ENCODE measurements around the gene FAM3B. TPM values are rescaled to one million over a fixed set of nuclear protein-coding genes. Genes with fewer than 3 reads are reported as not detected.

Gene FAM3B
- total and polyA plus RNA-seq, 2 of the 4 experiments (the other 2 are of a cell fraction): not detected

DNA sequence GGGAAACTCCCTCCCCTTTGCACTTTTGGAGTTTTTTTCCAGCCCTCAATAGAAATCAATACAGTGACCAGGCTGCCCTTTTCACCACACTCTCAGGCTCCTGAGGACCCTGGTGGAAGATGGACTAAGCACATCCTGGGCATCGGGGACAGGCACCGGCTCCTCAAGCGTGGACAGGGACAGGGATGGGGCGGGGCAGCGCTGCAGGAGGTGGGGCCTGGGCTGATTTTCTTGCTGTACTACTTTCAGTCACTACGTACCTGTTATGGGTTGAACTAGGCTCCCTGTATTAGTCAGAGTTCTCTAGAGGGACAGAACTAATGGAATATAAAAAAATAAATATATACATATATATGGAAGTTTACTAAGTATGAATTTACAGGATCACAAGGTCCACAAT lies 47.7 kb downstream of the FAM3B start:
- Histone ChIP-seq H3K36me3 (ENCODE audit: control insufficient read depth, insufficient read depth, low read length) (no peaks in the 10 kb centered on the region), H4K20me1 (ENCODE audit: insufficient read depth, low read length) (no peaks in the 10 kb centered on the region), H2BK5ac (ENCODE audit: low read depth, low read length, poor library complexity, severe bottlenecking) (no peak overlapping the region), H3K4me3 (ENCODE audit: insufficient read depth, low read depth, low read length) (no peak overlapping the region), H2AFZ (replicated peaks; ENCODE audit: low read length, poor library complexity) (no peak overlapping the region), H4K91ac (ENCODE audit: insufficient read depth, low read depth, low read length) (no peak overlapping the region), H2BK20ac (ENCODE audit: low read depth, low read length) (no peak overlapping the region), H3K27ac (ENCODE audit: insufficient read depth, low read length) (no peak overlapping the region), H4K5ac (ENCODE audit: low read depth, low read length) (no peak overlapping the region), H2BK15ac (ENCODE audit: low read depth, low read length) (no peak overlapping the region), H3K23ac (ENCODE audit: low read depth, low read length) (no peak overlapping the region), H3K14ac (replicated peaks; ENCODE audit: low read depth, low read length) (no peak overlapping the region), H2AK9ac (replicated peaks; ENCODE audit: low read depth, low read length, poor library complexity) (no peak overlapping the region), H3K9me3 (ENCODE audit: control insufficient read depth, insufficient read depth, low read length) (no peaks in the 10 kb centered on the region), H3K18ac (ENCODE audit: low read depth, low read length) (no peak overlapping the region), H3K9me1 (ENCODE audit: insufficient read depth, low read length) (no peaks in the 10 kb centered on the region; the same call in 1 of the 2 replicates), H3K4ac (ENCODE audit: low read depth, low read length) (no peak overlapping the region), H3K79me1 (ENCODE audit: low read depth in 1 of 2, low read length in 2 of 2) (no peaks in the 10 kb centered on the region), H3K9ac (ENCODE audit: low read depth, low read length) (no peak overlapping the region), H3K4me1 (ENCODE audit: control insufficient read depth, insufficient read depth, low read length) (peaks cover 8% of the 10 kb centered on the region), H4K8ac (ENCODE audit: low read depth in 2 of 2, low read length in 2 of 2) (no peak overlapping the region), H3K4me2 (ENCODE audit: low read depth, low read length) (no peak overlapping the region), H3K56ac (ENCODE audit: extremely low read depth, insufficient read depth, low read length) (no peak overlapping the region), H3K27me3 (ENCODE audit: control insufficient read depth, insufficient read depth, low read length) (no peaks in the 10 kb centered on the region), H2AK5ac (ENCODE audit: low read depth, low read length) (no peak overlapping the region), H2BK120ac (ENCODE audit: low read depth, low read length) (no peak overlapping the region)
- dilution Hi-C loops (cut with HindIII; ENCODE audit: low sequenced_read_pairs, unreplicated experiment): no loop called here
- no peak for DNase-seq
- no peak for ATAC-seq (ENCODE audit: low read depth)
- ChIA-PET CTCF (no interaction called here), POLR2A (ENCODE audit: unreplicated experiment) (no interaction called here)
- TF ChIP-seq MXI1 (IDR thresholded peaks at IDR 0.05; ENCODE audit: borderline replicate concordance, low read depth, low read length) (no peak), NFE2L2 (IDR thresholded peaks at IDR 0.05; ENCODE audit: low read depth, low read length) (no peak), CEBPB (IDR thresholded peaks at IDR 0.05; ENCODE audit: low read depth, low read length) (no peak), BHLHE40 (IDR thresholded peaks at IDR 0.05; ENCODE audit: low read depth, low read length) (no peak), RAD21 (IDR thresholded peaks at IDR 0.05; ENCODE audit: low read length) (no peak), CHD1 (IDR thresholded peaks at IDR 0.05; ENCODE audit: low read depth, low read length) (no peak), MAFK (IDR thresholded peaks at IDR 0.05; ENCODE audit: low read depth, low read length) (no peak), MAZ (IDR thresholded peaks at IDR 0.05; ENCODE audit: borderline replicate concordance, low read depth, low read length) (no peak), SMC3 (IDR thresholded peaks at IDR 0.05; ENCODE audit: low read depth, low read length) (no peak), POLR2A (IDR thresholded peaks at IDR 0.05; ENCODE audit: low read depth, low read length) (no peak), RFX5 (IDR thresholded peaks at IDR 0.05; ENCODE audit: low read depth, low read length) (no peak), RCOR1 (IDR thresholded peaks at IDR 0.05; ENCODE audit: insufficient replicate concordance, low read length) (no peak), FOS (IDR thresholded peaks at IDR 0.05; ENCODE audit: low read depth, low read length) (no peak)
- TF ChIP-seq, protein P1, sequence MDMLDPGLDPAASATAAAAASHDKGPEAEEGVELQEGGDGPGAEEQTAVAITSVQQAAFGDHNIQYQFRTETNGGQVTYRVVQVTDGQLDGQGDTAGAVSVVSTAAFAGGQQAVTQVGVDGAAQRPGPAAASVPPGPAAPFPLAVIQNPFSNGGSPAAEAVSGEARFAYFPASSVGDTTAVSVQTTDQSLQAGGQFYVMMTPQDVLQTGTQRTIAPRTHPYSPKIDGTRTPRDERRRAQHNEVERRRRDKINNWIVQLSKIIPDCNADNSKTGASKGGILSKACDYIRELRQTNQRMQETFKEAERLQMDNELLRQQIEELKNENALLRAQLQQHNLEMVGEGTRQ (IDR thresholded peaks at IDR 0.05; ENCODE audit: low read depth, low read length): no peak
- TF ChIP-seq, protein P2, sequence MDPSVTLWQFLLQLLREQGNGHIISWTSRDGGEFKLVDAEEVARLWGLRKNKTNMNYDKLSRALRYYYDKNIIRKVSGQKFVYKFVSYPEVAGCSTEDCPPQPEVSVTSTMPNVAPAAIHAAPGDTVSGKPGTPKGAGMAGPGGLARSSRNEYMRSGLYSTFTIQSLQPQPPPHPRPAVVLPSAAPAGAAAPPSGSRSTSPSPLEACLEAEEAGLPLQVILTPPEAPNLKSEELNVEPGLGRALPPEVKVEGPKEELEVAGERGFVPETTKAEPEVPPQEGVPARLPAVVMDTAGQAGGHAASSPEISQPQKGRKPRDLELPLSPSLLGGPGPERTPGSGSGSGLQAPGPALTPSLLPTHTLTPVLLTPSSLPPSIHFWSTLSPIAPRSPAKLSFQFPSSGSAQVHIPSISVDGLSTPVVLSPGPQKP (IDR thresholded peaks at IDR 0.05; ENCODE audit: borderline replicate concordance, low read depth, low read length): no peak
- TF ChIP-seq, protein P3, sequence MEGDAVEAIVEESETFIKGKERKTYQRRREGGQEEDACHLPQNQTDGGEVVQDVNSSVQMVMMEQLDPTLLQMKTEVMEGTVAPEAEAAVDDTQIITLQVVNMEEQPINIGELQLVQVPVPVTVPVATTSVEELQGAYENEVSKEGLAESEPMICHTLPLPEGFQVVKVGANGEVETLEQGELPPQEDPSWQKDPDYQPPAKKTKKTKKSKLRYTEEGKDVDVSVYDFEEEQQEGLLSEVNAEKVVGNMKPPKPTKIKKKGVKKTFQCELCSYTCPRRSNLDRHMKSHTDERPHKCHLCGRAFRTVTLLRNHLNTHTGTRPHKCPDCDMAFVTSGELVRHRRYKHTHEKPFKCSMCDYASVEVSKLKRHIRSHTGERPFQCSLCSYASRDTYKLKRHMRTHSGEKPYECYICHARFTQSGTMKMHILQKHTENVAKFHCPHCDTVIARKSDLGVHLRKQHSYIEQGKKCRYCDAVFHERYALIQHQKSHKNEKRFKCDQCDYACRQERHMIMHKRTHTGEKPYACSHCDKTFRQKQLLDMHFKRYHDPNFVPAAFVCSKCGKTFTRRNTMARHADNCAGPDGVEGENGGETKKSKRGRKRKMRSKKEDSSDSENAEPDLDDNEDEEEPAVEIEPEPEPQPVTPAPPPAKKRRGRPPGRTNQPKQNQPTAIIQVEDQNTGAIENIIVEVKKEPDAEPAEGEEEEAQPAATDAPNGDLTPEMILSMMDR (conservative IDR thresholded peaks at IDR 0.05; ENCODE audit: low read depth, low read length): no peak
- WGBS, 2 experiments (ENCODE audit: extremely low coverage in 2 of 2, insufficient read length in 1 of 2): no CpG with 5 or more reads among the region's 6 CpGs
- in situ Hi-C loops (cut with MboI; ENCODE audit: low sequenced_read_pairs): no loop called here
- no TSS peak for BruUV-seq (replicated peaks)
- intact Hi-C loops (cut with micrococcal nuclease): loop anchor here (5.0 kb wide), 1 partner anchor 58 kb away; no protein-coding TSS in a partner anchor

All from IMR-90 (cell line).